GM12875 (cell line): ENCODE data around the gene LSM10.

Experiments
- H3K4me3 ChIP-seq: one replicate; pipeline ENCODE4 v1.5.1; 2011; ENCODE audit warnings: low read depth, low read length, control low read depth
- CTCF ChIP-seq: IDR thresholded peaks from 2 replicates; pipeline ENCODE4 v1.5.1; 2011; ENCODE audit warnings: low read depth, mild to moderate bottlenecking, control low read depth, inconsistent platforms, low read length, moderate library complexity, borderline replicate concordance; ENCODE audit not compliant: insufficient read depth

Gene LSM10

GRCh38 chr1:36411674-36412648 is 14.3 kb upstream of the LSM10 start:
- H3K4me3 ChIP-seq, result no peak overlapping the region
- TF ChIP-seq CTCF, result no peak

GRCh38 chr1:36408479-36408878 is 10.8 kb upstream of the LSM10 start:
- H3K4me3 ChIP-seq, result no peak overlapping the region
- no peak for TF ChIP-seq CTCF

- H3K4me3 ChIP-seq, result no peak overlapping the region
- no peak for TF ChIP-seq CTCF
These were observed 8.7 kb upstream of the LSM10 start for GRCh38 chr1:36406440-36406839.

GRCh38 chr1:36402504-36402890 is 4.8 kb upstream of the LSM10 start:
- no peak overlapping the region for H3K4me3 ChIP-seq
- TF ChIP-seq CTCF, result no peak

GRCh38 chr1:36401602-36402503 is 4.1 kb upstream of the LSM10 start:
- no peak for TF ChIP-seq CTCF
- peak overlapping the region; percentile 37 for H3K4me3 ChIP-seq

- no peak for TF ChIP-seq CTCF
- peak overlapping the region; percentile 37 for H3K4me3 ChIP-seq
These were observed 3.3 kb upstream of the LSM10 start for GRCh38 chr1:36400825-36401601.
